Psoas muscle (tissue), 8 donors: ENCODE data around the gene S1PR3. TPM values are rescaled to one million over a fixed set of nuclear protein-coding genes. Genes with fewer than 3 reads are reported as not detected.

Experiments
- ATAC-seq, 4 donors: fragments of 200-7000 bp; cut with Tn5 transposase; one replicate each; pipeline ENCODE4 v1.9.1; 2020; ENCODE audit warnings: moderate library complexity in 3 of 4, mild to moderate bottlenecking in 2 of 4
- DNase-seq, 2 donors: peaks; one replicate each; pipeline ENCODE4 v3.0.0-alpha.2; 2020
- H3K27ac ChIP-seq: fragments of 200-600 bp; one replicate; pipeline ENCODE4 v1.8.0; 2022
- H3K27me3 ChIP-seq, 3 donors: fragments of 200-600 bp in 1 of 3; one replicate each; pipeline versions ENCODE4 v1.6.1 to v1.8.0; 2013 to 2022; ENCODE audit warnings: low read length in 2 of 3, mild to moderate bottlenecking in 2 of 3, moderate library complexity in 1 of 3; ENCODE audit not compliant: insufficient read depth in 3 of 3
- H3K36me3 ChIP-seq, 2 donors: fragments of 200-600 bp in 1 of 2; one replicate each; pipeline versions ENCODE4 v1.6.1 to v1.8.0; 2013 to 2022; ENCODE audit warnings: low read depth in 1 of 2, mild to moderate bottlenecking in 1 of 2, moderate library complexity in 1 of 2; ENCODE audit not compliant: insufficient read depth in 1 of 2
- H3K4me1 ChIP-seq: fragments of 200-600 bp; one replicate; pipeline ENCODE4 v1.8.0; 2022
- H3K4me3 ChIP-seq: fragments of 200-600 bp; one replicate; pipeline ENCODE4 v1.8.0; 2022; ENCODE audit warnings: mild to moderate bottlenecking
- H3K9me3 ChIP-seq: fragments of 200-600 bp; one replicate; pipeline ENCODE4 v1.8.0; 2022
- WGBS, 3 donors: extraction: QIAGEN DNeasy Blood & Tissue Kit; methylation state at CpG; one replicate each; pipeline versions ENCODE4 v1.1.6 to v1.1.7; 2013; 5-methylcytosine and 5-hydroxymethylcytosine counted together
- intact Hi-C, 2 donors: fragments of 100-400 bp; cut with DNase I; formaldehyde crosslinking; loops; one replicate each; pipeline versions ENCODE4 v1.11.0 to v1.14.2; 2022
- polyA plus RNA-seq, 3 donors: library from polyadenylated mRNA; stranded (reverse); fragments of 200-250 nt; gene quantifications; one replicate each; pipeline ENCODE4 v1.2.3, GENCODE V29; 2013
- total RNA-seq, 4 donors: library from RNA; stranded (reverse); fragmentation: NEBNext Ultra II Directional in 2 of 4; extraction: Animal tissue kit (Norgen Biotek cat#: 25700) in 2 of 4; gene quantifications; one replicate each; pipeline versions ENCODE4 v1.2.1 to v1.2.4, GENCODE V29; 2021 to 2023
- TF ChIP-seq, protein P1 (sequence below): fragments of 200-600 bp; IDR thresholded peaks from one replicate; pipeline ENCODE4 v1.8.0; 2022; ENCODE audit warnings: antibody characterized with exemption
- donor health status: healthy with polysubstance abuse.
- donor health status: DM: no; HTN: no; CAD: no; lungs with moderate emphysema.
- donor health status: Bipolar disorder and iron deficiency.
- donor health status: healthy.
- donor health status: DM: yes; HTN: yes; CAD: no.
- donor health status: DM: no; HTN: no; CAD: no.
- donor health status: DM: no; HTN: no; CAD: no.
- donor health status: DM: yes; HTN: yes; CAD: no.

Gene S1PR3
- total and polyA plus RNA-seq, 7 donors, result 2.3 to 5.2 (median 4.7) TPM

DNA sequence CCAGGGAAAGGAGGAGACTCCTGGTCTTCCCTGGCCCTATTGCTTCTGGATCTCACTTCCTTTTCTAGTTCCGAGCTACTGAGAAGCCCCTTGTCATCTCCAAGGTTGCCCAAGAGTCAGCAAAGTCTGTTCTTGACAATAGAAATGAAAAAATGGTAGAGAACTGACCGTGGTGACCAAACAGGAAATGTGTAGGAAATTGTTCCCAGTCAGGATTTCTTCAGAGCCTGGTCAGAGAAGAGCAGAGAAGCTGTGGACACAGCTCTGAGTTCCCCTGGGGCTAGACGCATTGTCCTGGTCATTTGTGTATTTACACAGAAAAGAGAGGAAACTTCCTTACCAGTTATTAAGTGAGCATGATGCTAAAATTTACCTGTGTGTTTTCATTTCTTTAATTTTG is 35.6 kb downstream of the S1PR3 start:
- no peaks in the 10 kb centered on the region for H3K4me1 ChIP-seq
- no peak overlapping the region for H3K27ac ChIP-seq
- TF ChIP-seq, protein P1, sequence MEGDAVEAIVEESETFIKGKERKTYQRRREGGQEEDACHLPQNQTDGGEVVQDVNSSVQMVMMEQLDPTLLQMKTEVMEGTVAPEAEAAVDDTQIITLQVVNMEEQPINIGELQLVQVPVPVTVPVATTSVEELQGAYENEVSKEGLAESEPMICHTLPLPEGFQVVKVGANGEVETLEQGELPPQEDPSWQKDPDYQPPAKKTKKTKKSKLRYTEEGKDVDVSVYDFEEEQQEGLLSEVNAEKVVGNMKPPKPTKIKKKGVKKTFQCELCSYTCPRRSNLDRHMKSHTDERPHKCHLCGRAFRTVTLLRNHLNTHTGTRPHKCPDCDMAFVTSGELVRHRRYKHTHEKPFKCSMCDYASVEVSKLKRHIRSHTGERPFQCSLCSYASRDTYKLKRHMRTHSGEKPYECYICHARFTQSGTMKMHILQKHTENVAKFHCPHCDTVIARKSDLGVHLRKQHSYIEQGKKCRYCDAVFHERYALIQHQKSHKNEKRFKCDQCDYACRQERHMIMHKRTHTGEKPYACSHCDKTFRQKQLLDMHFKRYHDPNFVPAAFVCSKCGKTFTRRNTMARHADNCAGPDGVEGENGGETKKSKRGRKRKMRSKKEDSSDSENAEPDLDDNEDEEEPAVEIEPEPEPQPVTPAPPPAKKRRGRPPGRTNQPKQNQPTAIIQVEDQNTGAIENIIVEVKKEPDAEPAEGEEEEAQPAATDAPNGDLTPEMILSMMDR, result no peak
- H3K9me3 ChIP-seq, result peaks cover 16% of the 10 kb centered on the region
- ATAC-seq (no peak), DNase-seq (no peak)
- H3K27me3 ChIP-seq, result no peaks in the 10 kb centered on the region
- H3K4me3 ChIP-seq, result no peak overlapping the region
- intact Hi-C loops, result no loop called here
- H3K36me3 ChIP-seq, result no peaks in the 10 kb centered on the region
- 54 to 64% (median 56%) methylated on average over 3 of the region's 3 CpGs for WGBS, 3 donors

DNA sequence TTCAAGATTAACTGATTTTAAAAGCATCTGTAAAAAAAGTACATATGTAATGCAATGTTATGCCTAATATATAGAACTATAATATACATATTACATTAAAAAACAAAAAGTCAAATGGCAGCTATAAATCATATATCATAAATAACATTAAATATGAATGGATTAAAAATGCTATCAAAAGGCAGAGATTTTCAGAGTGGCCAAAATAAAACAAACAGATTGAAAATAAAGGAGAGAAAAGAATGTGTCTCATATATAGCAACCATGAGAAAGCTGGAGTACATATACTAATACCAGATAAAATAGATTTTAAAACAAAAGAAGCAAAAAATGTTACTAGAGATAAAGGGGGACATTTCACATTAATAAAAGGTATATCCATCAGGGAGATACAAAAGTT is 38.5 kb downstream of the S1PR3 start:
- no peaks in the 10 kb centered on the region for H3K4me1 ChIP-seq
- intact Hi-C loops, result no loop called here
- no peak overlapping the region for H3K4me3 ChIP-seq
- TF ChIP-seq, protein P1, result no peak
- peaks cover 16% of the 10 kb centered on the region for H3K9me3 ChIP-seq
- no peak overlapping the region for H3K27ac ChIP-seq
- no peaks in the 10 kb centered on the region for H3K36me3 ChIP-seq
- ATAC-seq (no peak), DNase-seq (no peak)
- no peaks in the 10 kb centered on the region for H3K27me3 ChIP-seq

DNA sequence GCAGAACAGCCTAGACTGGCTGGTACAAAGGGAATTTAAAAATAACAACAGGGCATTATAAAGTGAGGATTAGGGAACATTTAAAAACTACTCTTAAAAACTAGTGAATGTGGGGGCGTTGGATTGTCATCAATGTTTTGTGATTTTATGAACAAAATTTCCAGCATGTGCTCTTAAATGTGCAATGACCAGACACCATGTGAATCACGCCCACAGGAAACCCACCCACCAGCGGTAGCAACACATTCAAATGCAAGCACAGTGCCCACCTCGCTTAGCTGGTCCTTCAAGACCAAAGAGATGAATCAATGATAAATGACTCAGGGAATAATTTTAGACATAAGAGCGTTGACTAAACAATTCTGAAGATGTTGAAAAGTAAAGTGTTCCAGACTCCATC is 40.9 kb downstream of the S1PR3 start:
- WGBS, 3 donors, result 88 to 95% (median 90%) methylated on average over 5 of the region's 5 CpGs
- Histone ChIP-seq H3K4me3 (no peak overlapping the region), H3K36me3 (no peaks in the 10 kb centered on the region), H3K9me3 (peaks cover 16% of the 10 kb centered on the region), H3K27ac (no peak overlapping the region), H3K27me3 (no peaks in the 10 kb centered on the region), H3K4me1 (no peaks in the 10 kb centered on the region)
- ATAC-seq (no peak), DNase-seq (no peak)
- TF ChIP-seq, protein P1, result no peak
- intact Hi-C loops, result no loop called here

DNA sequence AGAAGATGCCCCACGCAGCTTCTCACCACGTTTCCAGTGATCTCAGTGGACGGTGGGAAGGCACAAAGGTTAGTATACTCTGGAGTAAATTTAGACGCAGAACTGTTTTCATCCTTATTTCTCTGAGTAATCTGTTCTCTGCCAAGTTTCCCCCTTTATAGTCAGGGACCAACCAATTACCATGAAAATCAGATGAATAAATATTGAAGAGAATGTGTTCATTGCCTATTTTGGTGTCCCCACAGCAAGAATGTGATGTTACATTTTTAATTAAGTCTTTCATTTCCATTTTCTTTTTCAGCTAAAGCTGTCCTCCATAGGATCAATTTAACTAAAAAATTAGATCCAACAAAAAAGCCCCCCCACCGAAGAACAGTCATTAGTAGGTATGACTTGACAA is 41.4 kb downstream of the S1PR3 start:
- H3K27me3 ChIP-seq, result no peaks in the 10 kb centered on the region
- H3K4me1 ChIP-seq, result no peaks in the 10 kb centered on the region
- TF ChIP-seq, protein P1, result no peak
- 88 to 90% (median 88%) methylated on average over 5 of the region's 5 CpGs for WGBS, 3 donors
- ATAC-seq, result no peak
- H3K4me3 ChIP-seq, result no peak overlapping the region
- DNase-seq, result no peak
- H3K36me3 ChIP-seq, result no peaks in the 10 kb centered on the region
- intact Hi-C loops, result no loop called here
- H3K27ac ChIP-seq, result no peak overlapping the region
- peaks cover 16% of the 10 kb centered on the region for H3K9me3 ChIP-seq

DNA sequence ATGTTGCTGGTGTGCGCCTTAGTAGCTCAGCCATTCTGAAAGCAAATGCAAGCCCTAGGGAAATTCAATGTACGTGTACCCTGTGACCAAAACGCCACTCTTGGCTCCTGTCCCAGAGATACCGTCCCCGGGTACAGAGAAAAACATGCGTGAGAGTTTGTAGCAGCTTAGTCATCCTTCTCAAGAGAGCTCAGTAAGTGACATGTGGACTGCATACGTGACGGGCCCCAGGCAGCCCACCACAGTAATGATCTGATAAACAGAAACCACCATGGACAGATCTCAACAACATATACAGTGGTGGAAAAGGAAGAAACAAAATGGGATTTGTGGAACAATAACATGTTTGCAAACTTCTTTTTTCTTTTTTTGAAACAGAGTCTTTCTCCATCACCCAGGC is 45.1 kb downstream of the S1PR3 start:
- Histone ChIP-seq H3K27me3 (no peaks in the 10 kb centered on the region), H3K27ac (no peak overlapping the region), H3K36me3 (no peaks in the 10 kb centered on the region), H3K4me1 (no peaks in the 10 kb centered on the region), H3K4me3 (no peak overlapping the region), H3K9me3 (no peaks in the 10 kb centered on the region)
- DNase-seq, result no peak
- intact Hi-C loops, result no loop called here
- 59 to 62% (median 62%) methylated on average over 8 of the region's 8 CpGs for WGBS, 3 donors
- ATAC-seq, result no peak
- TF ChIP-seq, protein P1, result no peak
